GM23248 (cell line): ENCODE results near the gene EFCAB10. TPM values are rescaled to one million over a fixed set of nuclear protein-coding genes. Genes with fewer than 3 reads are reported as not detected.
"Not testable (repeated sequence)": the region's sequence is repeated elsewhere in the genome, so short reads cannot be mapped to it uniquely, and the experiment has no call there.

Source experiments
- DNase-seq: peaks from one replicate; pipeline ENCODE4 v3.0.0-alpha.2; 2015
- H2AFZ ChIP-seq: fragments of 200-600 bp; sonication (generic); 2 replicates; pipeline ENCODE4 v1.6.1; 2016; ENCODE audit warnings: antibody characterized with exemption
- H3F3A ChIP-seq: fragments of 200-600 bp; sonication (generic); 2 replicates; pipeline ENCODE4 v1.6.1; 2016; ENCODE audit warnings: mild to moderate bottlenecking, antibody characterized with exemption, mixed run types; ENCODE audit not compliant: insufficient read depth
- H3K27ac ChIP-seq: fragments of 200-600 bp; sonication (generic); 2 replicates; pipeline ENCODE4 v1.5.1; 2016; ENCODE audit warnings: mild to moderate bottlenecking
- H3K27me3 ChIP-seq: fragments of 200-600 bp; sonication (generic); replicated peaks from 2 replicates; pipeline ENCODE4 v1.6.1; 2016; ENCODE audit warnings: mild to moderate bottlenecking; ENCODE audit not compliant: insufficient read depth
- H3K36me3 ChIP-seq: fragments of 200-600 bp; sonication (generic); 2 replicates; pipeline ENCODE4 v1.6.1; 2016; ENCODE audit warnings: low read depth, mild to moderate bottlenecking
- H3K4me1 ChIP-seq: fragments of 200-600 bp; sonication (generic); 2 replicates; pipeline ENCODE4 v1.6.1; 2016; ENCODE audit warnings: mild to moderate bottlenecking; ENCODE audit not compliant: insufficient read depth
- H3K4me2 ChIP-seq: fragments of 200-600 bp; sonication (generic); one replicate; pipeline ENCODE4 v1.6.1; 2016; ENCODE audit warnings: mild to moderate bottlenecking; ENCODE audit not compliant: unreplicated experiment
- H3K4me3 ChIP-seq: fragments of 200-600 bp; sonication (generic); 2 replicates; pipeline ENCODE4 v1.5.1; 2016; ENCODE audit warnings: mild to moderate bottlenecking
- H3K79me2 ChIP-seq: fragments of 200-600 bp; sonication (generic); 2 replicates; pipeline ENCODE4 v1.6.1; 2016; ENCODE audit warnings: mild to moderate bottlenecking; ENCODE audit not compliant: insufficient read depth
- H3K9ac ChIP-seq: fragments of 200-600 bp; sonication (generic); 2 replicates; pipeline ENCODE4 v1.6.1; 2016; ENCODE audit warnings: mild to moderate bottlenecking
- H3K9me2 ChIP-seq: fragments of 200-600 bp; sonication (generic); 2 replicates; pipeline ENCODE4 v1.6.1; 2016; ENCODE audit warnings: mixed run types, mild to moderate bottlenecking, moderate library complexity; ENCODE audit not compliant: insufficient read depth
- H3K9me3 ChIP-seq: fragments of 200-600 bp; sonication (generic); one replicate; pipeline ENCODE4 v1.6.1; 2017; ENCODE audit warnings: low read depth
- H4K20me1 ChIP-seq: fragments of 200-600 bp; sonication (generic); 2 replicates; pipeline ENCODE4 v1.6.0; 2016; ENCODE audit not compliant: insufficient read depth
- EZH2 ChIP-seq: fragments of 200-600 bp; sonication (generic); IDR thresholded peaks from 2 replicates; pipeline ENCODE4 v1.6.1; 2018; ENCODE audit warnings: antibody characterized with exemption, mild to moderate bottlenecking; ENCODE audit not compliant: insufficient read depth, poor library complexity, severe bottlenecking
- EZH2phosphoT487 ChIP-seq: fragments of 200-600 bp; sonication (generic); IDR thresholded peaks from 2 replicates; pipeline ENCODE4 v1.6.1; 2018; ENCODE audit warnings: antibody characterized with exemption, moderate library complexity, mild to moderate bottlenecking, low read depth; ENCODE audit not compliant: insufficient read depth
- WGBS, 2 experiments: methylation state at CpG; one replicate each; pipeline ENCODE4 v1.1.6; 2015 to 2017; ENCODE audit warnings: low lambda C conversion rate in 2 of 2, low coverage in 1 of 2; ENCODE audit errors: missing lambda C conversion rate in 2 of 2; 5-methylcytosine and 5-hydroxymethylcytosine counted together
- in situ Hi-C: fragments of 300-500 bp; cut with MboI; formaldehyde crosslinking; loops from 2 replicates; pipeline ENCODE4 v1.15.0; 2020
- polyA plus RNA-seq: library from polyadenylated mRNA; unstranded; fragments of >200 nt; fragmentation: Nextera tagmentation; extraction: Ambion mirVana; gene quantifications from 2 replicates; pipeline ENCODE4 v1.2.1, GENCODE V29; 2016
- total RNA-seq: library from RNA; depleted of rRNA; stranded (reverse); fragments of >200 nt; shearing (Covaris generic); gene quantifications from 2 replicates; pipeline ENCODE4 v1.2.3, GENCODE V29; 2014

The EFCAB10 gene
- total and polyA plus RNA-seq, 2 experiments from 2014 or later, result 0.25 TPM; not detected in 1

- no peaks in the 10 kb centered on the region for H3F3A ChIP-seq
- TF ChIP-seq EZH2phosphoT487 (0 out of 2 replicates have a peak, but pooled peaks have one; percentile 39), EZH2 (no peak)
- H3K79me2 ChIP-seq, result peaks cover 46% of the 10 kb centered on the region
- in situ Hi-C loops, result no loop called here
- peak within 1 kb of the TSS; percentile 99 for H2AFZ ChIP-seq
- peak within 1 kb of the TSS; percentile 97 for H3K9ac ChIP-seq
- WGBS, 2 experiments, result 1 to 3% methylated on average over 40 to 42 of the region's 42 CpGs
- no peaks in the 10 kb centered on the region for H4K20me1 ChIP-seq
- H3K4me1 ChIP-seq, result peaks cover 12% of the 10 kb centered on the region; the same call in 1 of the 2 replicates
- H3K9me2 ChIP-seq, result no peaks in the 10 kb centered on the region
- peak within 1 kb of the TSS; percentile 60 for H3K27ac ChIP-seq
- H3K27me3 ChIP-seq, result no peaks in the 10 kb centered on the region
- peaks cover 11% of the 10 kb centered on the region; the same call in 1 of the 2 replicates for H3K36me3 ChIP-seq
- peak within 1 kb of the TSS; percentile 99 for H3K4me2 ChIP-seq
- peak; percentile 94 for DNase-seq
- no peaks in the 10 kb centered on the region for H3K9me3 ChIP-seq
- H3K4me3 ChIP-seq, result peak within 1 kb of the TSS; percentile 99
Observed at GRCh38 chr7:105531792-105532671, 49.3 kb downstream of the EFCAB10 start, which contains the start of gene RINT1. RINT1 (plus strand) TSS chr7:105532201; CDS start chr7:105532316, 115 bp downstream.

GRCh38 chr7:105530546-105530945 lies 50.7 kb downstream of the EFCAB10 start:
- Histone ChIP-seq H3K4me3 (no peak overlapping the region), H3K4me1 (peaks cover 12% of the 10 kb centered on the region; the same call in 1 of the 2 replicates), H3K79me2 (peaks cover 35% of the 10 kb centered on the region), H3K9me2 (no peaks in the 10 kb centered on the region), H3K27me3 (no peaks in the 10 kb centered on the region), H2AFZ (no peak overlapping the region), H3K9me3 (no peaks in the 10 kb centered on the region), H3F3A (no peaks in the 10 kb centered on the region), H4K20me1 (no peaks in the 10 kb centered on the region), H3K9ac (no peak overlapping the region), H3K4me2 (no peak overlapping the region), H3K27ac (no peak overlapping the region), H3K36me3 (0 out of 2 replicates have a peak, but pooled peaks cover 4% of the 10 kb centered on the region)
- WGBS, 2 experiments, result 97 to 99% methylated on average over 20 of the region's 20 CpGs
- DNase-seq, result no peak
- in situ Hi-C loops, result no loop called here
- no peak for TF ChIP-seq EZH2
- TF ChIP-seq EZH2phosphoT487, result no peak

DNA sequence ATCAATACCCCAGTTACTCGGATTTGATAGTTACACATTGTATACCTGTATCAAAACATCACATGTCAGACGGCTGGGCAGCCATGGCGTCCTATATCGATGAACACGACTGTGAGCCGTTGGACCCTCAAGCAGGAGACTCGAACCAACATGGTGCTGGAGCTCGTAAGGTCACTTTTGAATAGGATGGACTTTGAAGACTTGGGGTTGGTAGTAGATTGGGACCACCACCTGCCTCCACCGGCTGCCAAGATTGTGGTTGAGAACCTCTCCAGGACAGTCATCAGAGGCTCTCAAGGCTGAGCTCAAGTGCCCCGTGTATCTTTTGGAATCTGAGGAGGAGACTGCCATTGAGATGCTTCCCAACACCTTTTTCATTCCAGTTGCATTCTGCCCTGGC lies 51.2 kb downstream of the EFCAB10 start:
- Histone ChIP-seq H3K4me2 (no peak overlapping the region), H3K27me3 (no peaks in the 10 kb centered on the region), H3K36me3 (0 out of 2 replicates have a peak, but pooled peaks cover 3% of the 10 kb centered on the region), H3K27ac (no peak overlapping the region), H3K4me1 (peaks cover 12% of the 10 kb centered on the region; the same call in 1 of the 2 replicates), H3K9ac (no peak overlapping the region), H3K79me2 (peaks cover 31% of the 10 kb centered on the region), H3K9me2 (no peaks in the 10 kb centered on the region), H3K9me3 (no peaks in the 10 kb centered on the region), H3F3A (no peaks in the 10 kb centered on the region), H4K20me1 (no peaks in the 10 kb centered on the region), H3K4me3 (no peak overlapping the region), H2AFZ (no peak overlapping the region)
- WGBS, 2 experiments, result 86 to 91% methylated on average over 10 of the region's 10 CpGs
- no peak for DNase-seq
- in situ Hi-C loops, result no loop called here
- TF ChIP-seq EZH2, result no peak
- TF ChIP-seq EZH2phosphoT487, result no peak

DNA sequence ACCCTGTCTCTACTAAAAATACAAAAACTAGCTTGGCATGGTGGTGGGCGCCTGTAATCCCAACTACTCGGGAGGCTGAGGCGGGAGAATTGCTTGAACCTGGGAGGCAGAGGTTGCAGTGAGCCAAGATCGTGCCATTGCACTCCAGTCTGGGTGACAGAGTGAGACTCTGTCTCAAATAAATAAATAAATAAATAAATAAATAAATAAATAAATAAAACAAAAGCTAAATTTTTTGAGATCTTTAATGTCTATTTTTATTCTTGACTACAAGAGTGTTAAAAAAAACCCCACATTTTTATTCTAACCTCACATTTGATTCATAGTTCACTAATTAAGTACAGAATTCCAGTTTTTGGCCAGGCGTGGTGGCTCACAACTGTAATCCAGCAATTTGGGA lies 53.6 kb downstream of the EFCAB10 start:
- H3K9me2 ChIP-seq, H3K4me2 ChIP-seq, in situ Hi-C loops, H3K27ac ChIP-seq, H2AFZ ChIP-seq, H3K36me3 ChIP-seq, H4K20me1 ChIP-seq, H3K9me3 ChIP-seq, H3K79me2 ChIP-seq, H3K4me1 ChIP-seq, H3K9ac ChIP-seq, H3K27me3 ChIP-seq, H3F3A ChIP-seq, H3K4me3 ChIP-seq, DNase-seq: not testable (repeated sequence)
- WGBS, 2 experiments, result 96 to 98% methylated on average over 5 of the region's 5 CpGs
